Choroid plexus epithelial cell (primary cell): ENCODE results near the gene XRCC2.
"Not testable (repeated sequence)": the region's sequence is repeated elsewhere in the genome, so short reads cannot be mapped to it uniquely, and the experiment has no call there.

Experiments used
- DNase-seq: peaks from one replicate; pipeline ENCODE4 v3.0.0-alpha.2; 2010; ENCODE audit warnings: low read depth
- H3K4me3 ChIP-seq: 2 replicates; pipeline ENCODE4 v1.5.1; 2011; ENCODE audit warnings: low read depth, mild to moderate bottlenecking, control low read depth, low read length, moderate library complexity
- TF ChIP-seq, protein P1 (sequence below): conservative IDR thresholded peaks from 2 replicates; pipeline ENCODE4 v1.5.1; 2011; ENCODE audit warnings: low read depth, mild to moderate bottlenecking, control low read depth, inconsistent platforms, low read length, moderate library complexity

The XRCC2 gene

DNA sequence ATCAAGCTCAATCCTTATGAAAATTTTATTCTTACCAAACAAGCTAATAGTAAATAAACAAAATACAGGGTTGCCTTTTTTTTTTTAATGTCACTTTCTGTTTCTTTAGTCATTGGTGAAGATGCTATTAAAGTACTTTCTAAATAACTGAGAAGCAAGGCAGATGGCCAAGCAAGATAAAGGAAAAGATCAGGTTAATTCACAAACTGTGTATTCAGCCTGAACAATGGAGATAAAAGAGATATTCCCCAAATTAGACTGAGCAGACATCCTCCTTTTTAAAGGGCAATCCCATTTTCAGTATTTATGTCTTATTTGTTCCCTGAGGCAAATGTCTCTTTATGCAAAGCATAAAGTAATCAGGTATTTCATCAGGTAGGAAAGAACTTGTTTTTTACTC, 23.1 kb upstream of the XRCC2 start:
- TF ChIP-seq, protein P1, sequence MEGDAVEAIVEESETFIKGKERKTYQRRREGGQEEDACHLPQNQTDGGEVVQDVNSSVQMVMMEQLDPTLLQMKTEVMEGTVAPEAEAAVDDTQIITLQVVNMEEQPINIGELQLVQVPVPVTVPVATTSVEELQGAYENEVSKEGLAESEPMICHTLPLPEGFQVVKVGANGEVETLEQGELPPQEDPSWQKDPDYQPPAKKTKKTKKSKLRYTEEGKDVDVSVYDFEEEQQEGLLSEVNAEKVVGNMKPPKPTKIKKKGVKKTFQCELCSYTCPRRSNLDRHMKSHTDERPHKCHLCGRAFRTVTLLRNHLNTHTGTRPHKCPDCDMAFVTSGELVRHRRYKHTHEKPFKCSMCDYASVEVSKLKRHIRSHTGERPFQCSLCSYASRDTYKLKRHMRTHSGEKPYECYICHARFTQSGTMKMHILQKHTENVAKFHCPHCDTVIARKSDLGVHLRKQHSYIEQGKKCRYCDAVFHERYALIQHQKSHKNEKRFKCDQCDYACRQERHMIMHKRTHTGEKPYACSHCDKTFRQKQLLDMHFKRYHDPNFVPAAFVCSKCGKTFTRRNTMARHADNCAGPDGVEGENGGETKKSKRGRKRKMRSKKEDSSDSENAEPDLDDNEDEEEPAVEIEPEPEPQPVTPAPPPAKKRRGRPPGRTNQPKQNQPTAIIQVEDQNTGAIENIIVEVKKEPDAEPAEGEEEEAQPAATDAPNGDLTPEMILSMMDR: no peak
- DNase-seq: no peak
- no peak overlapping the region for H3K4me3 ChIP-seq

DNA sequence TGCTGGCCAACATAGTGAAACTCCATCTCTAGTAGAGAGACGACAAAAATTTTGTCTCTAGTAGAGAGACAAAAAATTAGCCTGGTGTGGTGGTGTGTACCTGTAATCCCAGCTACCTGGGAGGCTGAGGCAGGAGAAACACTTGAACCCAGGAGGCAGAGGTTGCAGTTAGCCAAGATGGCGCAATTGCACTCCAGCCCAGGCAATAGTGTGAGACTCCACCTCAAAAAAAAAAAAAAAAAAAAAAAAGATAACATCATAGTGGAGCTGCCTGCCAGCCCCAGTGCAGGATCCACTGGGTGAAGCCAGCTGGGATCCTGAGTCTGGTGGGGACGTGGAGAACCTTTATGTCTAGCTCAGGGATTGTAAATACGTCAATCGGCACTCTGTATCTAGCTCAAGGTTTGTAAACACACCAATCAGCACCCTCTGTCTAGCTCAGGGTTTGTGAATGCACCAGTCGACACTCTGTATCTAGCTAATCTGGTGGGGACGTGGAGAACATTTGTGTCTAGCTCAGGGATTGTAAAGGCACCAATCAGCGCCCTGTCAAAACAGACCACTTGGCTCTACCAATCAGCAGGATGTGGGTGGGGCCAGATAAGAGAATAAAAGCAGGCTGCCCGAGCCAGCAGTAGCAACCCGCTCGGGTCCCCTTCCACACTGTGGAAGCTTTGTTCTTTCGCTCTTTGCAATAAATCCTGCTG, 21.5 kb upstream of the XRCC2 start:
- not testable (repeated sequence) for DNase-seq, H3K4me3 ChIP-seq

DNA sequence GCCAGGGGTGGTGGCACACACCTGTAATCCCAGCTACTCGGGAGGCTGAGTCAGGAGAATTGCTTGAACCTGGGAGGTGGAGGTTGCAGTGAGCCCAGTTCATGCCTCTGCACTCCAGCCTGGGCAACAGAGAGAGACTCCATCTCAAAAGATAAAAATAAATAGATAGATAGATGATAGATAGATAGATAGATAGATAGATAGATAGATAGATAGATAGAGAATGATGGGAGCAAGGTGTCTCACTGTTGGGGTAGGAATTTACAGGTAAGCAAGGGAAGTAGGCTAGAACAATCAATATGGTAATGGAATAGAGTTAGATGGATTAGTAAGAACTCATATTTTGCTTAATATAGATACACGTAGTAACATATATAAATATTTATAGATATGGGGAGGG, 16.3 kb upstream of the XRCC2 start:
- not testable (repeated sequence) for H3K4me3 ChIP-seq, DNase-seq

DNA sequence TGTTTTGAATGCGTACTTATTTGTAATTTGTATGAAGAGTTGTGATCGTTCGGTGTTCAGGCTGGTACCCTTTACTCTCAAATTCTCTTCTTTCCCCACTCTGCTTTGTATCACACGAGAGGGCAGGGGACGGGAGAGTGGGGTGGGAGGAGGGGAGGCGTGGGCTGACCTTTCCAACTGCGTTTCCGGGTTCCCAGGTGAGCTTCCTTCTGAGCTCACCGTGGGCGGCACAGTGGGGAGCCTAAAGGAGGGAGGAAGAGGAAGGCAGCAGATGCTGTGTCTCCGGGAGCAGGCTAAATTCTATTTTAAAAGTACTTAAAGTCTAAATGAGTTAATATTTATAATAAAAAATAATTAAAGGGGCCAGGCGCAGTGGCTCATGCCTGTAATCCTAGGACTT, 7.4 kb upstream of the XRCC2 start:
- TF ChIP-seq, protein P1: no peak
- DNase-seq: no peak
- H3K4me3 ChIP-seq: no peak overlapping the region

DNA sequence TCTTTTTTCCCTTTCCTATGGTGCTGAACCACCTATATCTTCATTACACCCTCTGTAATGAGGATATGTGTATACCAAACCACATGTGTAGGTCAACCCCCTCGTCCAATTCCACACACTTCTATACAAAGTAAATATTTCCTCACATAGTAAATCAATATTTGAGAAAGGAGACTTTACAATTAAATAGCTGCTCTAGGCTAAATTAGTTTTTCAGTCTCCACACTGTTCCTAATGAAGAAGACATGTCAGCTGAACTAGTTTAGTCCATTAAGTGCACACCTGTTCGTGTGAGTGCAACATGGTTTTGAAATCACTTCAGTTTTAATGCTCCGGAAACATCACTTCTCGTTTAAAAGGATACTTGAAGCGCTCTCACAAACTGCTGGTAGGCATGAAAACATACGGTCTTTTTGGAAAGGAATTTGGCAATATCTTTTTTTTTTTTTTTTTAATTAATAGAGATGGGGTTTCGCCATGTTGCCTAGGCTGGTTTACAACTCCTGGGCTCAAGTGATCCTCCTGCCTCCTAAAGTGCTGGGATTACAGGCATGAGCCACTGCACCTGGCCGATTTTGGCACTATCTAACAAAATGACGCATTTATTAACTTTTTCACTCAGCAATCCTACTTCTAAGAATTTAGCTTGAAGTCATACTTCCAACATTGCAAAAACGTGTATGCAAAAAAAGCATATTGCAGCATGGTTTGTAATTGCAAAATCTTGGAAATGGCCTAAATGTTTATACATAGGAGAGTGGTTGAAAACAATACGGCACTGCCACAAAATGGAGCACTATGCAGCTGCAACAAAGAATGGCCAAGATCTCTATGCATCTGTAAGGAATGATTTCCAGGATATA, 2.1 kb upstream of the XRCC2 start:
- no peak for DNase-seq
- TF ChIP-seq, protein P1: no peak
- no peak overlapping the region for H3K4me3 ChIP-seq

DNA sequence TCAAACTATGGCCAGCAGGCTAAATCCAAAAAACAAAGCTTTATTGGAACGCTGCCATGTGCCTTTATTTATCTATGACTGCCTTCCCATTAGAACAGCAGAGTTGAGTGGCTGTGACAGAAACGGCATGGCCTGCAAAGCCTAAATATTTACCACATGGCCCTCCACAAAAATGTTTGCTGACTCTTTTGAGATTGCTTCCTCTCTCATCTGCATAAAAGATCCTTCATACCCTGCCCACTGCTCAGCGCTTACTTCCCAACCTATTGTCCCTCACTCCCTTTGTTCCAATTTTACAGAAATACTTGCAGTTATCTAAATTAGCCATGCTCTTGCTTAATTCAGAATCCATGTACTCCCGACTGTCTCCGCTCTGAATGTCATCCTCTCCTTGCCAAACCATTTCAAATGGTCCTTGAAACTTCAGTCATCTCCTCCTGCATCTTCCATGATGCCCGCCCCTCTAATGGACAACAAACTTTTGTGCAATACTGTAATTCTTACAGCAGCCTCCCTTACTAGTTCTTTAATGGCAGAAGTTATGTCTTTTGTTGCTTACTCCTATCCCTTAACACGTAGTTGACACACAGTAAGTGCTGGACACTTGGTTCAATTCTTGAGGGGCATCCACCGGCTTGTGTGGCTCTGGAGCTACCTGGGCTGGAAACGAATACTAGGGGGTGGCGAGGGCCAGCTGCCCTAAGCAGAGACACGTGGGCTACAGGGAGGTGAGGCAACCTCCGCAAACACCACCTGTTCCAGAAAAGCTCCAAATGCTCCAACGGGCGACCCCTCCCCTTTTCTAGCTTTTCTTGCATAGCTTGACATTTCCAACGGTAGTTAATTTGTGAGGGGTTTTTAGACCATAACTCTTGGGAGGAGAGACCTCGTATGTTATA, 832 bp downstream of the XRCC2 start:
- no peak for DNase-seq
- peak overlapping the region; percentile 86 for H3K4me3 ChIP-seq
- TF ChIP-seq, protein P1: no peak

DNA sequence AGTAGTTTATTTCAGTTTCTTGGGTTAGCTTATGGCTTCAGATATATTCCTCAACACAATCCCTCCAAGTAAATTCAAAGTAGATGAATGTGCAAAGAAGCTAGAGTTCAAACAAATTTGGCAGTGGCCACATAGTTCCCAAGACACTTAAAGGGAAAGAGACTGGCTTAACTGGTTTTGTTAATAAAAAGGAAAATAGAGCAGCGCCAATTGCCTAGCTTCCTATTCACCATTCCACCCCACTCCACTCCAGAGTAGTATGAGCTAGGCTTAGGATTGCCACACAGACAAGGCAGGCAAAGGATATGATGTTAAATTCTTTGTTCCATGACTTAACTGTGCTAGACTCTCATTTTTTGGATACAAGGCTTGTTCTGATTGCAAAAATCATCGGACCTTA, 2.0 kb downstream of the XRCC2 start:
- no peak for DNase-seq
- TF ChIP-seq, protein P1: no peak
- H3K4me3 ChIP-seq: no peak overlapping the region
